BLaER1 treated with 17β-estradiol and CSF1 and Interleukin-3, amounts not matched to agents 10 nM and 100 nM (cell line): ENCODE measurements around the gene LIPC.
A peak's percentile ranks its signal among the peaks of the same experiment; 100 is the strongest.

ENCODE experiments used
- H3K27ac ChIP-seq, 11 experiments: shearing (Covaris generic); formaldehyde crosslinking; 2 replicates each; pipeline ENCODE4 v1.8.1; 2022
- H3K27me3 ChIP-seq, 11 experiments: shearing (Covaris generic); formaldehyde crosslinking; 2 replicates each; pipeline ENCODE4 v1.8.1; 2022
- H3K36me3 ChIP-seq, 11 experiments: shearing (Covaris generic); formaldehyde crosslinking; 2 replicates each; pipeline ENCODE4 v1.8.1; 2022
- H3K4me1 ChIP-seq, 10 experiments: shearing (Covaris generic); formaldehyde crosslinking; 2 replicates each; pipeline ENCODE4 v1.8.1; 2022
- H3K4me2 ChIP-seq, 11 experiments: shearing (Covaris generic); formaldehyde crosslinking; 2 replicates each; pipeline ENCODE4 v1.8.1; 2022
- H3K4me3 ChIP-seq, 10 experiments: shearing (Covaris generic); formaldehyde crosslinking; 2 replicates each; pipeline ENCODE4 v1.8.1; 2022
- H3K9ac ChIP-seq, 11 experiments: shearing (Covaris generic); formaldehyde crosslinking; 2 replicates each; pipeline ENCODE4 v1.8.1; 2022
- H3K9me3 ChIP-seq, 11 experiments: shearing (Covaris generic); formaldehyde crosslinking; replicated peaks in 1 of 11; 2 replicates each; pipeline ENCODE4 v1.8.1; 2022
- H4K20me1 ChIP-seq, 11 experiments: shearing (Covaris generic); formaldehyde crosslinking; 2 replicates each; pipeline ENCODE4 v1.8.1; 2022
- Cebpa-rat ChIP-seq, 11 experiments: shearing (Covaris generic); IDR thresholded peaks; 2 replicates each; pipeline ENCODE4 v1.8.1; 2022

LIPC gene

DNA sequence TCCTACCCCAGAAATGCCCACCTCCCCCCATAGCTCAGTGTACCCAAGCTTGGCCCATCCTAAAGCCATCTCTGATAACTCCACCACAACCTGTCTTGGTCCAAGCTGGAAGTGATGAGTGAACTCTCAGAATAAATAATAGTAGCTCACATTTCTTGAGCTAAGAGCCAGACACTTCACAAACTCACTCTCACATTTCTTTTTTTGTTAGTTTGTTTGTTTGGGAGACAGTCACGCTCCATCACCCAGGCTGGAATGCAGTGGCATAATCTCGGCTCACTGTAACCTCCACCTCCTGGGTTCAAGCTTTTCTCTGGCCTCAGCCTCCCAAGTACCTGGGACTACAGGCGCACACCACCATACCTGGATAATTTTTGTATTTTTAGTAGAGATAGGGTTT, 46.2 kb downstream of the LIPC start:
- H3K4me1 ChIP-seq = peaks cover 65 to 98% (median 95%) of the 10 kb centered on the region in 10 experiments

GRCh38 chr15:58478579-58478978, 46.8 kb downstream of the LIPC start:
- no peaks in the 10 kb centered on the region for H3K27me3 ChIP-seq
- peak overlapping the region in 4 of 11 experiments; percentile 81 to 89 (median 84); a peak in 4 of 22 replicates for H3K9ac ChIP-seq
- no peak overlapping the region for H3K4me3 ChIP-seq
- H4K20me1 ChIP-seq = no peaks in the 10 kb centered on the region
- H3K4me1 ChIP-seq = peaks cover 65 to 99% (median 95%) of the 10 kb centered on the region in 10 experiments
- H3K9me3 ChIP-seq = peaks cover 0 to 24% (median 7%) of the 10 kb centered on the region in 11 experiments; a peak in 11 of 22 replicates
- no peaks in the 10 kb centered on the region for H3K36me3 ChIP-seq
- peak overlapping the region in 10 of 11 experiments; percentile 78 to 98 (median 92); a peak in 18 of 22 replicates for H3K4me2 ChIP-seq
- no peak for TF ChIP-seq Cebpa-rat (IDR thresholded peaks at IDR 0.05)
- peak overlapping the region in 9 of 11 experiments; percentile 93 to 99 (median 97); a peak in 18 of 22 replicates for H3K27ac ChIP-seq

More for the DNA sequence above, 46.2 kb downstream of the LIPC start:
- peak overlapping the region in 9 of 11 experiments; percentile 77 to 90 (median 85); a peak in 18 of 22 replicates for H3K9ac ChIP-seq
- peaks cover 0 to 24% (median 7%) of the 10 kb centered on the region in 11 experiments; a peak in 11 of 22 replicates for H3K9me3 ChIP-seq
- H3K4me3 ChIP-seq = peak overlapping the region in 1 of 10 experiments; percentile 15; a peak in 2 of 20 replicates
- no peaks in the 10 kb centered on the region for H3K27me3 ChIP-seq
- no peak for TF ChIP-seq Cebpa-rat (IDR thresholded peaks at IDR 0.05)
- peak overlapping the region; percentile 78 to 98 (median 92) for H3K4me2 ChIP-seq
- H4K20me1 ChIP-seq = no peaks in the 10 kb centered on the region
- H3K36me3 ChIP-seq = no peaks in the 10 kb centered on the region
- H3K27ac ChIP-seq = peak overlapping the region; percentile 47 to 99 (median 97); a peak in 21 of 22 replicates

- TF ChIP-seq Cebpa-rat (IDR thresholded peaks at IDR 0.05) = no peak
- no peaks in the 10 kb centered on the region for H3K36me3 ChIP-seq
These were observed 48.1 kb downstream of the LIPC start for GRCh38 chr15:58479941-58480340.

GRCh38 chr15:58483376-58483775, 51.6 kb downstream of the LIPC start:
- TF ChIP-seq Cebpa-rat (IDR thresholded peaks at IDR 0.05) = no peak
- H3K27ac ChIP-seq = peak overlapping the region; percentile 23 to 87 (median 76); a peak in 20 of 22 replicates

More at GRCh38 chr15:58479941-58480340, 48.1 kb downstream of the LIPC start:
- Histone ChIP-seq H3K4me2 (peak overlapping the region in 3 of 11 experiments; percentile 1 to 27 (median 17); a peak in 3 of 22 replicates), H3K9ac (no peak overlapping the region), H4K20me1 (no peaks in the 10 kb centered on the region), H3K9me3 (peaks cover 0 to 24% (median 7%) of the 10 kb centered on the region in 11 experiments; a peak in 11 of 22 replicates), H3K4me1 (peaks cover 65 to 99% (median 95%) of the 10 kb centered on the region in 10 experiments), H3K27ac (peak overlapping the region in 6 of 11 experiments; percentile 33 to 99 (median 68); a peak in 8 of 22 replicates), H3K4me3 (no peak overlapping the region), H3K27me3 (no peaks in the 10 kb centered on the region)

DNA sequence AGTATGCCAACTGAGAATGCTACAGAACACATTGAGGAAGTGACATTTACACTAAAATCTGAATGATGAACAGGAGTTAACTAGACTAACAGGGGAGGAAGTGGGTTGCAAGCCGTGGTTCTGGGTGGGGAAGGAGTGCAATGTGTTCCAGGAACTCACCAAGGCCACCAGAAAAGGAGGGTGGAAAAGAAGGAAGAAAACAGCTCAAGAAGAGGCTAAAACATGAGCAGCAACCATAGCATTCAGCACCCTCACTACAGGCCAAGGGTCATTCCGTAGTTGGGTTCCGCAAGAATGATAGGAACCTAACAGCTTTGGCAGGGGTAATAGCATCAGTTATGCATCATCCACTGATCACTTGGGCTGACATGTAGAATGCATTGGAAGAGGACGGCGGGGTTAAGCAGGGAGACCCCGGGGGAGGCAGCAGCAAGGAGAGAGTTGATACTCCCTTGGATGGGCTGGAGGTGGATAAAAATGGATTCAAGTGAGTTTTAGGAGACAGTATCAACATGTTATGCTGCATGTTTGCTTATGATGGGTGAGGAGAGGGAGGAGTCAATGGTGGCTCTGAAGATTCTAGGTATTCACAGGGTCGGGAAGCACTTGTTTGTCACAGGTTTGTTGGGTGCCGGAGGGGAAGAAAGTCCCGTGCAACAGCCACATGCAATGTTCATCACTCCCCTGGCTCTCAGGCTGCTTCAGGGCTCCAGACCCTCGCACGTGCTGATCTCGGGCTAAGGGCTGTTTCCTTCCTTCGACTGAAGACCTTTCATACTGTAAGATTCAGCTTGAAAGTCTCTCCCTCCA, 53.2 kb downstream of the LIPC start:
- TF ChIP-seq Cebpa-rat (IDR thresholded peaks at IDR 0.05) = 0 out of 22 replicates have a peak, but pooled peaks of 1 of the 11 experiments have one; percentile 13
- Histone ChIP-seq H3K4me3 (peak overlapping the region in 4 of 10 experiments; percentile 1 to 9 (median 2); a peak in 2 of 20 replicates), H3K9ac (peak overlapping the region in 8 of 11 experiments; percentile 17 to 59 (median 51); a peak in 11 of 22 replicates), H4K20me1 (no peaks in the 10 kb centered on the region), H3K4me2 (peak overlapping the region; percentile 76 to 91 (median 82)), H3K27ac (peak overlapping the region; percentile 64 to 87 (median 76); a peak in 21 of 22 replicates), H3K36me3 (peaks cover 0 to 23% (median 15%) of the 10 kb centered on the region in 11 experiments; a peak in 13 of 22 replicates), H3K27me3 (no peaks in the 10 kb centered on the region), H3K4me1 (peaks cover 71 to 89% (median 80%) of the 10 kb centered on the region in 10 experiments), H3K9me3 (peaks cover 21 to 61% (median 47%) of the 10 kb centered on the region in 11 experiments)

More at GRCh38 chr15:58483376-58483775, 51.6 kb downstream of the LIPC start:
- peaks cover 65 to 98% (median 88%) of the 10 kb centered on the region in 10 experiments for H3K4me1 ChIP-seq
- H4K20me1 ChIP-seq = no peaks in the 10 kb centered on the region
- peak overlapping the region in 2 of 10 experiments; percentile 14 to 37; a peak in 2 of 20 replicates for H3K4me3 ChIP-seq
- H3K27me3 ChIP-seq = no peaks in the 10 kb centered on the region
- peak overlapping the region in 9 of 11 experiments; percentile 36 to 62 (median 52); a peak in 14 of 22 replicates for H3K9ac ChIP-seq
- peaks cover 6 to 49% (median 33%) of the 10 kb centered on the region in 11 experiments for H3K9me3 ChIP-seq
- H3K36me3 ChIP-seq = peaks cover 0 to 12% (median 5%) of the 10 kb centered on the region in 11 experiments; a peak in 8 of 22 replicates
- peak overlapping the region; percentile 76 to 91 (median 82) for H3K4me2 ChIP-seq

- H3K9me3 ChIP-seq = peaks cover 21 to 51% (median 43%) of the 10 kb centered on the region in 11 experiments
- H3K27me3 ChIP-seq = no peaks in the 10 kb centered on the region
- peak overlapping the region; percentile 76 to 91 (median 82) for H3K4me2 ChIP-seq
- H3K27ac ChIP-seq = peak overlapping the region; percentile 64 to 87 (median 76)
- no peak overlapping the region for H3K4me3 ChIP-seq
- H3K4me1 ChIP-seq = peaks cover 77 to 90% (median 83%) of the 10 kb centered on the region in 10 experiments
- peak overlapping the region in 8 of 11 experiments; percentile 3 to 58 (median 46); a peak in 7 of 22 replicates for H3K9ac ChIP-seq
- no peak for TF ChIP-seq Cebpa-rat (IDR thresholded peaks at IDR 0.05)
- no peaks in the 10 kb centered on the region for H4K20me1 ChIP-seq
- H3K36me3 ChIP-seq = peaks cover 0 to 23% (median 15%) of the 10 kb centered on the region in 11 experiments; a peak in 13 of 22 replicates
These were observed 54.3 kb downstream of the LIPC start for GRCh38 chr15:58486062-58486461.

GRCh38 chr15:58486564-58486963, 54.8 kb downstream of the LIPC start:
- H4K20me1 ChIP-seq = no peaks in the 10 kb centered on the region
- peaks cover 21 to 50% (median 43%) of the 10 kb centered on the region in 11 experiments for H3K9me3 ChIP-seq
- H3K4me1 ChIP-seq = peaks cover 77 to 91% (median 85%) of the 10 kb centered on the region in 10 experiments
- no peak for TF ChIP-seq Cebpa-rat (IDR thresholded peaks at IDR 0.05)
- peak overlapping the region in 10 of 11 experiments; percentile 66 to 87 (median 76); a peak in 20 of 22 replicates for H3K27ac ChIP-seq
- no peaks in the 10 kb centered on the region for H3K27me3 ChIP-seq
- H3K4me3 ChIP-seq = no peak overlapping the region; a peak in 1 of 20 replicates
- H3K9ac ChIP-seq = no peak overlapping the region
- H3K36me3 ChIP-seq = peaks cover 0 to 23% (median 15%) of the 10 kb centered on the region in 11 experiments; a peak in 13 of 22 replicates
- peak overlapping the region; percentile 76 to 91 (median 82); a peak in 20 of 22 replicates for H3K4me2 ChIP-seq

DNA sequence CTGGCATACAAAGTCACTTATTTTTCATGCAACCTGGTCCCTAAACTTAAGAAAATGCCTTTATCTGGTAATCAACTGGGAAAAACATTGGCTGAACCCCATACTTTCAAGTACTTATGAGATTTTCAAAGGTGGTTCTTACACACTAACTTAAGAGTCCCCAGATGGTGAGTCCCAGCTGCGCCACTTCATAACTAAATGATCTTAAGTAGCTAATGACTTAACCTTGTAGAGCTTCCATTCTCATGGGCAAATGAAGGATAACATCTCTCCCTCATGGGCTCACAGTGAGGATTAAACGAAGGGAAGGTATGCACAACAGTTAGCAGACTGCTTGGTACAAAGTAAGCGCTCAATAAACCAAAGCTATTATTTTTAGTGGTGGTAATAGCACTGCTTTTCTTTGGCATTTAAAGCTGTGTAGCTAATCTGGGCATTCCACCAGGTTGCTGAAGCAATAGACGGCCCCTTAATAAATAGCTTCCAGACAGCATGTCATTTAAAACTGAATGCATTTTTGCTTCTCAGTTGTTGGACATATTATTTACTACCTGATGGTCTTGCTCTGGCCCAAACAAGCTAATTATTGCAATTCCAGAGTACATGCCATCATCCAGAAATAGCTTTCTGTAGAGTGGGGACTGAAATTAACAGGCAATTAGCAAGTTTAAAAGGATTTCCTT, 55.4 kb downstream of the LIPC start:
- Histone ChIP-seq H3K27ac (peak overlapping the region in 10 of 11 experiments; percentile 66 to 87 (median 76); a peak in 15 of 22 replicates), H4K20me1 (no peaks in the 10 kb centered on the region), H3K9ac (no peak overlapping the region), H3K4me2 (peak overlapping the region in 10 of 11 experiments; percentile 76 to 91 (median 82); a peak in 14 of 22 replicates), H3K4me3 (no peak overlapping the region), H3K4me1 (peaks cover 77 to 94% (median 85%) of the 10 kb centered on the region in 10 experiments), H3K9me3 (peaks cover 21 to 50% (median 42%) of the 10 kb centered on the region in 11 experiments), H3K27me3 (no peaks in the 10 kb centered on the region), H3K36me3 (peaks cover 0 to 23% (median 15%) of the 10 kb centered on the region in 11 experiments; a peak in 13 of 22 replicates)
- TF ChIP-seq Cebpa-rat (IDR thresholded peaks at IDR 0.05) = no peak
